Neuronal stem cell (in vitro differentiated cells): ENCODE data around the gene MUC4.
"Not testable (repeated sequence)": the region's sequence is repeated elsewhere in the genome, so short reads cannot be mapped to it uniquely, and the experiment has no call there.

Experiments used
- DNase-seq: peaks from one replicate; pipeline ENCODE4 v3.0.0-alpha.2; 2013; ENCODE audit warnings: low spot score
- H2AFZ ChIP-seq: one replicate; pipeline ENCODE4 v1.6.1; 2013; ENCODE audit warnings: mild to moderate bottlenecking, low read length, inconsistent platforms
- H2AK5ac ChIP-seq: 2 replicates; pipeline ENCODE4 v1.6.1; 2013; ENCODE audit warnings: low read depth, mild to moderate bottlenecking, inconsistent platforms, low read length, moderate library complexity, mixed read lengths
- H2BK120ac ChIP-seq: 2 replicates; pipeline ENCODE4 v1.6.1; 2013; ENCODE audit warnings: low read depth, mild to moderate bottlenecking, inconsistent platforms, low read length, moderate library complexity, mixed read lengths
- H2BK12ac ChIP-seq: one replicate; pipeline ENCODE4 v1.6.1; 2013; ENCODE audit warnings: low read length, inconsistent platforms
- H2BK15ac ChIP-seq: 2 replicates; pipeline ENCODE4 v1.6.1; 2013; ENCODE audit warnings: mild to moderate bottlenecking, low read length, inconsistent platforms, mixed read lengths
- H2BK5ac ChIP-seq: one replicate; pipeline ENCODE4 v1.6.1; 2013; ENCODE audit warnings: inconsistent platforms, mild to moderate bottlenecking, low read length, moderate library complexity
- H3K14ac ChIP-seq: one replicate; pipeline ENCODE4 v1.6.1; 2013; ENCODE audit warnings: low read length, inconsistent platforms
- H3K18ac ChIP-seq: 2 replicates; pipeline ENCODE4 v1.6.1; 2013; ENCODE audit warnings: low read length, inconsistent platforms
- H3K23ac ChIP-seq: 2 replicates; pipeline ENCODE4 v1.6.1; 2013; ENCODE audit warnings: low read depth, mild to moderate bottlenecking, mixed read lengths, low read length, inconsistent platforms; ENCODE audit not compliant: poor library complexity
- H3K27ac ChIP-seq: replicated peaks from 3 replicates; pipeline ENCODE4 v1.5.1; 2013; ENCODE audit warnings: low read length, inconsistent platforms
- H3K27me3 ChIP-seq, 3 experiments: 2 replicates each; pipeline ENCODE4 v1.6.1; 2013; ENCODE audit warnings: low read length in 3 of 3, mild to moderate bottlenecking in 2 of 3, inconsistent platforms in 1 of 3, low read depth in 1 of 3, mixed read lengths in 1 of 3, moderate library complexity in 1 of 3; ENCODE audit not compliant: control insufficient read depth in 3 of 3, insufficient read depth in 3 of 3
- H3K36me3 ChIP-seq, 2 donors: replicated peaks in 1 of 2; 2 replicates each; pipeline ENCODE4 v1.6.1; 2013; ENCODE audit warnings: low read length in 2 of 2; ENCODE audit not compliant: control insufficient read depth in 2 of 2, insufficient read depth in 2 of 2
- H3K4ac ChIP-seq: 2 replicates; pipeline ENCODE4 v1.6.1; 2013; ENCODE audit warnings: inconsistent platforms, mild to moderate bottlenecking, low read length, moderate library complexity
- H3K4me1 ChIP-seq, 2 donors: 1 replicate in 1 of 2; 2 replicates in 1 of 2; pipeline ENCODE4 v1.6.1; 2013; ENCODE audit warnings: low read length in 2 of 2, low read depth in 1 of 2; ENCODE audit not compliant: control insufficient read depth in 2 of 2, insufficient read depth in 1 of 2
- H3K4me2 ChIP-seq: one replicate; pipeline ENCODE4 v1.6.1; 2013; ENCODE audit warnings: mild to moderate bottlenecking, low read length, inconsistent platforms; ENCODE audit not compliant: insufficient read depth, poor library complexity, severe bottlenecking
- H3K4me3 ChIP-seq, 2 donors: 2 replicates each; pipeline ENCODE4 v1.5.1; 2013; ENCODE audit warnings: low read length in 2 of 2, mild to moderate bottlenecking in 2 of 2, inconsistent platforms in 1 of 2, moderate library complexity in 1 of 2
- H3K79me1 ChIP-seq: one replicate; pipeline ENCODE4 v1.6.1; 2013; ENCODE audit warnings: low read depth, mild to moderate bottlenecking, inconsistent platforms, low read length, moderate library complexity
- H3K9ac ChIP-seq: one replicate; pipeline ENCODE4 v1.6.1; 2013; ENCODE audit warnings: mild to moderate bottlenecking, low read depth, low read length, inconsistent platforms; ENCODE audit not compliant: poor library complexity
- H3K9me3 ChIP-seq, 2 donors: replicated peaks in 1 of 2; 2 replicates each; pipeline versions ENCODE3 to v1.6.1; 2013; ENCODE audit warnings: low read length in 2 of 2, mild to moderate bottlenecking in 2 of 2, inconsistent platforms in 1 of 2, low read depth in 1 of 2, mixed read lengths in 1 of 2, moderate library complexity in 1 of 2; ENCODE audit not compliant: control insufficient read depth in 2 of 2, insufficient read depth in 1 of 2
- H4K8ac ChIP-seq: one replicate; pipeline ENCODE4 v1.6.1; 2013; ENCODE audit warnings: low read depth, mild to moderate bottlenecking, inconsistent platforms, low read length, moderate library complexity
- H4K91ac ChIP-seq: one replicate; pipeline ENCODE4 v1.6.1; 2013; ENCODE audit warnings: low read length, low read depth, mild to moderate bottlenecking, inconsistent platforms; ENCODE audit not compliant: poor library complexity
- WGBS, 2 donors: extraction: QIAGEN DNeasy Blood & Tissue Kit; methylation state at CpG; one replicate each; pipeline ENCODE4 v1.1.7; 2013; ENCODE audit warnings: missing lambda C conversion rate in 2 of 2, mixed read lengths in 1 of 2; ENCODE audit not compliant: insufficient read length in 2 of 2, insufficient replicate concordance in 1 of 2; ENCODE audit errors: extremely low coverage in 2 of 2; 5-methylcytosine and 5-hydroxymethylcytosine counted together

Gene MUC4

DNA sequence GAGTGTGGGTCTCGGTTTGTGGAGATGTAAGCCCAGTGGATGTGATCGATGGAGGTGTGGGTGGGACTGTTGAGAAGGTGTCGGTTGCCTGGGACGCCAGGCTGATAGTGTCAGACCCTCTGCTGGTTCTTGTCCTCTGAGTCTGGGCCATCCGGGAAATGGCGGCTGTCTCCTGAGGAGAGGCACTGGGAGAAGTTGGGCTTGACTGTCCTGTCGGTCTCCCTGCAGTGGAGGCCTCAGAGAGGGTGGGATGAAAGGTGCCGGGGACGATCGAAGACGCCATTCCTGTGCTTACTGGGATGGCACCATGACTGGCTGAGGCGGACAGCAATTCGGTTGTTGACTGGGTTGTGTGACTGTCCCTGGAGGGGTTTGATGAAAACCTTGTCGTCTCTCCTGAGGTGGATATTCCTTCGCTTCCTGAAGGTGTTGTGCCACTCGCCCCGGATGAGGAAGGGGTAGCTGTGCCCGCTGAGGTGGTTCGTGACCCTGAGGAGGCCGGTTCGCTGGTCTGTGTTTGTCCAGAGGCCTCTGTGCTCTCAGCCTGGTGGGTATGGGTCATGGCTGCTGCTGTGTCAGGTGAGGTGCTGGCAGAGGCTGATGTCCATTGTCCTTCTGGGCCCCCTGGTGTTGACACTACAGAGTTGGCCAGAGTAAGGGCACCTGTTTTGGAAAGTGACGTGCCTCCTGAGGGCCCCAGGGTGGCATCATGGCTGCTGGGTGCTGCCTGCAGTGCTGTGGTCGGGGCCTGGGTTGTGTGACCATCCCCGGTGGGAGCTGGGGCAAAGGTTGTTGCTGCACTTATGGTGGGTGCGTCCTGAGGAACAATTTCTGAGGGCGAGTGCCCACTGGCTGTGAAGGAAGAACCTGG lies 22.8 kb downstream of the MUC4 start:
- no peak overlapping the region for H3K4ac ChIP-seq
- peak overlapping the region; percentile 65 for H2AK5ac ChIP-seq
- H3K18ac ChIP-seq, result peak overlapping the region; percentile 52
- no peak overlapping the region for H3K4me2 ChIP-seq
- H3K23ac ChIP-seq, result no peak overlapping the region
- no peak overlapping the region for H2AFZ ChIP-seq
- H3K14ac ChIP-seq, result peak overlapping the region; percentile 61
- no peak overlapping the region for H2BK15ac ChIP-seq
- H4K91ac ChIP-seq, result no peak overlapping the region
- H2BK120ac ChIP-seq, result peak overlapping the region; percentile 26
- peaks cover 0 to 6% of the 10 kb centered on the region in 2 donors for H3K9me3 ChIP-seq
- DNase-seq, result no peak
- H3K27me3 ChIP-seq, result no peaks in the 10 kb centered on the region
- H4K8ac ChIP-seq, result no peak overlapping the region
- no peak overlapping the region for H3K4me3 ChIP-seq
- no peaks in the 10 kb centered on the region for H3K4me1 ChIP-seq
- H3K9ac ChIP-seq, result peak overlapping the region; percentile 12
- H3K27ac ChIP-seq, result no peak overlapping the region
- no peak overlapping the region for H2BK5ac ChIP-seq
- H3K36me3 ChIP-seq, result no peaks in the 10 kb centered on the region
- peak overlapping the region; percentile 60 for H2BK12ac ChIP-seq
- WGBS, 2 donors, result no CpG with 5 or more reads among the region's 26 CpGs
- H3K79me1 ChIP-seq, result no peaks in the 10 kb centered on the region

DNA sequence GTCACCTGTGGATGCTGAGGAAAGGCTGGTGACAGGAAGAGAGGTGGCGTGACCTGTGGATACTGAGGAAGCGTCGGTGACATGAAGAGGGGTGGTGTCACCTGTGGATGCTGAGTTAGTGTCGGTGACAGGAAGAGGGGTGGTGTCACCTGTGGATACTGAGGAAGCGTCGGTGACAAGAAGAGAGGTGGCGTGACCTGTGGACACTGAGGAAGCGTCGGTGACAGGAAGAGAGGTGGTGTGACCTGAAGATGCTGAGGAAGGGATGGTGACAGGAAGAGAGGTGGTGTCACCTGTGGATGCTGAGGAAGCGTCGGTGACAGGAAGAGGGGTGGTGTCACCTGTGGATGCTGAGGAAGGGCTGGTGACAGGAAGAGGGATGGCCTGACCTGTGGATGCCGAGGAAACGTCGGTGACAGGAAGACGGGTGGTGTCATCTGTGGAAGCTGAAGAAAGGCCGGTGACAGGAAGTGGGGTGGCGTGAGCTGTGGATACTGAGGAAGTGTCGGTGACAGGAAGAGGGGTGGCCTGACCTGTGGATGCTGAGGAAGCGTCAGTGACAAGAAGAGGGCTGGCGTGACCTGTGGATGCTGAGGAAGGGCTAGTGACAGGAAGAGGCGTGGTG lies 25.8 kb downstream of the MUC4 start:
- H2BK15ac ChIP-seq, result not testable (repeated sequence)

DNA sequence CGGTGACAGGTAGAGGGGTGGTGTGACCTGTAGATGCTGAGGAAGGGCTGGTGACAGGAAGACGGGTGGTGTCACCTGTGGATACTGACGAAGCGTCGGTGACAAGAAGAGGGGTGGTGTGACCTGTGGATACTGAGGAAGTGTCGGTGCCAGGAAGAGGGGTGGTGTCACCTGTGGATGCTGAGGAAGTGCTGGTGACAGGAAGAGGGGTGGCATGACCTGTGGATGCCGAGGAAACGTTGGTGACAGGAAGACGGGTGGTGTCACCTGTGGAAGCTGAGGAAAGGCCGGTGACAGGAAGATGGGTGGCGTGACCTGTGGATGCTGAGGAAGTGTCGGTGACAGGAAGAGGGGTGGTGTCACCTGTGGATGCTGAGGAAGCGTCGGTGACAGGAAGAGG lies 27.7 kb downstream of the MUC4 start:
- H3K4me2 ChIP-seq, H2AFZ ChIP-seq, H4K8ac ChIP-seq, H3K27ac ChIP-seq, DNase-seq, H4K91ac ChIP-seq, H3K4me1 ChIP-seq, H2BK12ac ChIP-seq, H2BK15ac ChIP-seq, H3K4ac ChIP-seq, H3K14ac ChIP-seq, H3K9me3 ChIP-seq, H2BK5ac ChIP-seq, H3K36me3 ChIP-seq, H3K27me3 ChIP-seq, H2AK5ac ChIP-seq, H2BK120ac ChIP-seq, H3K79me1 ChIP-seq, H3K23ac ChIP-seq, H3K4me3 ChIP-seq, H3K9ac ChIP-seq: not testable (repeated sequence)
- WGBS, 2 donors, result no CpG with 5 or more reads among the region's 14 CpGs
- H3K18ac ChIP-seq, result peak overlapping the region; percentile 13

More for the DNA sequence above, 25.8 kb downstream of the MUC4 start:
- not testable (repeated sequence) for H3K9me3 ChIP-seq, H4K8ac ChIP-seq, H3K4me1 ChIP-seq, H3K9ac ChIP-seq, H3K79me1 ChIP-seq, H3K36me3 ChIP-seq, H3K4me3 ChIP-seq, H2AFZ ChIP-seq, H2BK120ac ChIP-seq, H3K4me2 ChIP-seq, H3K4ac ChIP-seq, H3K27ac ChIP-seq, H2AK5ac ChIP-seq, H2BK12ac ChIP-seq, H4K91ac ChIP-seq, H3K18ac ChIP-seq, DNase-seq, H3K27me3 ChIP-seq, H3K14ac ChIP-seq, H2BK5ac ChIP-seq
- WGBS, 2 donors, result no CpG with 5 or more reads among the region's 21 CpGs
- H3K23ac ChIP-seq, result peak overlapping the region; percentile 20

DNA sequence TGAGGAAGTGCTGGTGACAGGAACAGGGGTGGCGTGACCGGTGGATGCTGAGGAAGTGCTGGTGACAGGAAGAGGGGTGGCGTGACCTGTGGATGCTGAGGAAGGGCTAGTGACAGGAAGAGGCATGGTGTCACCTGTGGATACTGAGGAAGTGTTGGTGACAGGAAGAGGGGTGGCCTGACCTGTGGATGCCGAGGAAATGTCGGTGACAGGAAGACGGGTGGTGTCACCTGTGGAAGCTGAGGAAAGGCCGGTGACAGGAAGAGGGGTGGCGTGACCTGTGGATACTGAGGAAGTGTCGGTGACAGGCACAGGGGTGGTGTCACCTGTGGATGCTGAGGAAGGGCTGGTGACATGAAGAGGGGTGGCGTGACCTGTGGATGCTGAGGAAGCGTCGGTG lies 30.5 kb downstream of the MUC4 start:
- H2BK12ac ChIP-seq, H4K91ac ChIP-seq, H3K36me3 ChIP-seq, H3K4me3 ChIP-seq, H3K9ac ChIP-seq, H3K14ac ChIP-seq, H3K18ac ChIP-seq, H3K9me3 ChIP-seq, H3K27ac ChIP-seq, H3K27me3 ChIP-seq, H4K8ac ChIP-seq, H3K4me2 ChIP-seq, H2AK5ac ChIP-seq, H2AFZ ChIP-seq, H3K79me1 ChIP-seq, H3K23ac ChIP-seq, H2BK15ac ChIP-seq, H3K4ac ChIP-seq, H2BK120ac ChIP-seq, H2BK5ac ChIP-seq, H3K4me1 ChIP-seq, DNase-seq: not testable (repeated sequence)
- WGBS, 2 donors, result no CpG with 5 or more reads among the region's 12 CpGs
